ENCODE measurements around the gene ZNF846.

GRCh38 chr19:9811139-9811538, 42.6 kb upstream of the ZNF846 start:
- no peak for TF ChIP-seq CTCF (IDR thresholded peaks at IDR 0.05; ENCODE audit: insufficient read depth, low read length)
- no peak for TF ChIP-seq POLR2AphosphoS5 (IDR thresholded peaks at IDR 0.05; ENCODE audit: low read depth)
- TF ChIP-seq GABPA (IDR thresholded peaks at IDR 0.05; ENCODE audit: low read depth) = no peak
- no peak for TF ChIP-seq REST (IDR thresholded peaks at IDR 0.05; ENCODE audit: insufficient replicate concordance, low read depth)
- TF ChIP-seq SPI1 (IDR thresholded peaks at IDR 0.05; ENCODE audit: borderline replicate concordance, low read depth) = no peak

Measured in HL-60 (cell line).